Omental fat pad (tissue), 4 donors: ENCODE measurements around the gene NSG1. TPM values are rescaled to one million over a fixed set of nuclear protein-coding genes. Genes with fewer than 3 reads are reported as not detected.

ENCODE experiments used
- ATAC-seq: fragments of 150-250 bp; one replicate; pipeline ENCODE4 v1.9.1; 2016; ENCODE audit warnings: mild to moderate bottlenecking, moderate library complexity; ENCODE audit not compliant: low FRiP score
- DNase-seq: peaks from one replicate; pipeline ENCODE4 v3.0.0-alpha.2; 2019; ENCODE audit warnings: low spot score
- total RNA-seq, 4 donors: library from RNA; depleted of rRNA; stranded (reverse); fragments of >200 nt; gene quantifications; one replicate each; pipeline ENCODE4 v1.1.0, GENCODE V29; 2016
- TF ChIP-seq, protein P1 (sequence below), 3 donors: fragments of 450-650 bp; IDR thresholded peaks; one replicate each; pipeline ENCODE4 v1.5.1; 2016 to 2017; ENCODE audit warnings: antibody characterized with exemption in 3 of 3, mild to moderate bottlenecking in 3 of 3, moderate library complexity in 2 of 3

NSG1 gene
- total RNA-seq, 4 donors from 2014 or later, result 1.6 to 15.3 (median 6.3) TPM

DNA sequence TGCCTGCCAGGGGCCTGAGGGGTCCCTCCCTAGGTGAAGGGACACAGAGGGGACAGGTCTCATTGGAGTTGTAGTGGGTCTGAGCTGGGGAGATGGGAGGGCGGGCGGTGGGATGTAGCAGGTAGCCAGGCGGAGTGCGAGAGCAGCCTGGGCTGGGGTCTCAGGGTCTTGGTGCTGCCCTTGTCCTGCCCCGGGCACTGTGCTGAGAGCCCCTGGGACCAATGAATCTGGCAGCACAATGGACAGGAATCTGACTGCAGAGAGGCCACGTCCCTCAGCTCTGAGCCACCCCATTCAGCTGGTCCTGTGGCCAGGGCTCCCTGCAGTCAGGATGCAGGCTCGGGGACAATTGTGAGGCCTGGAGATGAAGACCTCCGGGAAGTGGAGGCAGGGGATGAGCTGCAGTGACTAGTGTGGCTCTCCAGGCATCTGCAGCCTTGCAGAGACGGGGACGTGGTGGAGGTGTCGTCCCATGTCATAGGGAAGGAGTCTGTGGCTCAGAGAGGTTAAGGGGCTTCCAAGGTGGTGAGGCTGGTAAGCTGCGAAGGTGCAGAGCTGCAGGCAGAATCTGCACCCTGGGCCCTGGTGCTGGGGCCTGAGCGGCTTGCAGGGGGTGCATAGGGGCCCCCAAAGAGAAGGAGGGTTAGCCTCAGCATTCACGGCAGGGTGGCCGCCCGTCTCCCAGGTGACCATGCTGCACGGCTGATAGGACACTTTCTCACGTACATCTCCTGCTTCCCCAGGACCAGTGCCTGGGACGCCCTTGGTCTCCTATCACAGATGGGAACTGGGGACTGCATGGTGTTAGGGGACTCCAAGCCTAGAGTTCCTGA, 20.6 kb downstream of the NSG1 start:
- TF ChIP-seq, protein P1, sequence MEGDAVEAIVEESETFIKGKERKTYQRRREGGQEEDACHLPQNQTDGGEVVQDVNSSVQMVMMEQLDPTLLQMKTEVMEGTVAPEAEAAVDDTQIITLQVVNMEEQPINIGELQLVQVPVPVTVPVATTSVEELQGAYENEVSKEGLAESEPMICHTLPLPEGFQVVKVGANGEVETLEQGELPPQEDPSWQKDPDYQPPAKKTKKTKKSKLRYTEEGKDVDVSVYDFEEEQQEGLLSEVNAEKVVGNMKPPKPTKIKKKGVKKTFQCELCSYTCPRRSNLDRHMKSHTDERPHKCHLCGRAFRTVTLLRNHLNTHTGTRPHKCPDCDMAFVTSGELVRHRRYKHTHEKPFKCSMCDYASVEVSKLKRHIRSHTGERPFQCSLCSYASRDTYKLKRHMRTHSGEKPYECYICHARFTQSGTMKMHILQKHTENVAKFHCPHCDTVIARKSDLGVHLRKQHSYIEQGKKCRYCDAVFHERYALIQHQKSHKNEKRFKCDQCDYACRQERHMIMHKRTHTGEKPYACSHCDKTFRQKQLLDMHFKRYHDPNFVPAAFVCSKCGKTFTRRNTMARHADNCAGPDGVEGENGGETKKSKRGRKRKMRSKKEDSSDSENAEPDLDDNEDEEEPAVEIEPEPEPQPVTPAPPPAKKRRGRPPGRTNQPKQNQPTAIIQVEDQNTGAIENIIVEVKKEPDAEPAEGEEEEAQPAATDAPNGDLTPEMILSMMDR (IDR thresholded peaks at IDR 0.05), result no peak
- ATAC-seq (no peak), DNase-seq (no peak)

DNA sequence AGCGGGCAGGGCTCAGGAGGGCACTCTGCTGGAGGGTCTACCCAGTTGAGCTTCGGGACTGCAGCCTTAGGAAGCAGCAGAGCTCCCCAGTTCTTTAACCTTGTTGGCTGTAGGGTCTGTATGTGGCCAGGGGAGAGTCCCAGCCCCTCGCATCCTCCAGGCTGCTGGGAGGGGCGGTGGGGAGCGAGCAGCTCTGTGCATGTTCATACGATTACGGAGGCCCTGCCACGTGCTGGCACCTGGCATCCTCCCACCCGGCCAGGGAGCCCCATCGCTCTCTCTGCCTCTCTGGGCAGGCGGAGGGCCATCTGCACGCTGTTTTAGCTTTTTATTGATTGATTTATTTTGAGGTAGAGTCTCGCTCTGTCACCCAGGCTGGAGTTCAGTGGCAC, 21.2 kb downstream of the NSG1 start:
- ATAC-seq, result no peak
- DNase-seq, result no peak

DNA sequence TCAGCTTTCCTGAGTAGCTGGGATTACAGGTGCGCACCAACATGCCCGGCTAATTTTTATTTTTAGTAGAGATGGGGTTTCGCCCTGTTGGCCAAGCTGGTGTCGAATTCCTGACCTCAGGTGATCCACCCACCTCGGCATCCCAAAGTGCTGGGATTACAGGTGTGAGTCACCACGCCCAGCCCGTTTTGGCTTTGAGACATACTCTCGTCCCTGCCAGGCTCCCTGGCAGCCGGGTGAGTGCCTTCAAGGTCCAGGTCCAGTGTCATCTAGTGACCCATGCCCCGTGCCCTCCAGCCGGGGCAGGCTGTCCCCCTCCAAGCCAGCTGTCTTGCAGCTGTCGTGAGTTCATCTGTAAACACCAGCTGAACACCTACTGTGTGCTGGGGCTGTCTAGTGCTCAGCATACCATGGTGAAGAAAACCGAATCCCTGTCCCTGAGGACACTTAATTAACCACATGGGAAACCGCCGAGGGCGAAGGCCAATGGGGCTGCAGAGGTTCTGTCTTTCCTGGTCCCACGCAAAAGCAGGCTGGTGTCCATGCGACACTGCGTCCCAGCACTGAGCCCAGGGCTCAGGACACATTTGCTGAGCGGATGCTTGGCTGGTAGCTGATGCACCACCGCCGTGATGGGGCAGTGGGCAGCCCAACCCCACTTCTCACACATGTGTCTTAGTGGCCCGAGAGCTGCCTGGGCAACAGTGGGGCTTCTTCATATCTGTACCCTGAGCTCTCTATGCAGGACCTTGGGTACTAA, 21.9 kb downstream of the NSG1 start:
- TF ChIP-seq, protein P1 (IDR thresholded peaks at IDR 0.05), result no peak
- DNase-seq (no peak), ATAC-seq (no peak)

More for the DNA sequence above, 21.2 kb downstream of the NSG1 start:
- TF ChIP-seq, protein P1 (IDR thresholded peaks at IDR 0.05), result no peak

DNA sequence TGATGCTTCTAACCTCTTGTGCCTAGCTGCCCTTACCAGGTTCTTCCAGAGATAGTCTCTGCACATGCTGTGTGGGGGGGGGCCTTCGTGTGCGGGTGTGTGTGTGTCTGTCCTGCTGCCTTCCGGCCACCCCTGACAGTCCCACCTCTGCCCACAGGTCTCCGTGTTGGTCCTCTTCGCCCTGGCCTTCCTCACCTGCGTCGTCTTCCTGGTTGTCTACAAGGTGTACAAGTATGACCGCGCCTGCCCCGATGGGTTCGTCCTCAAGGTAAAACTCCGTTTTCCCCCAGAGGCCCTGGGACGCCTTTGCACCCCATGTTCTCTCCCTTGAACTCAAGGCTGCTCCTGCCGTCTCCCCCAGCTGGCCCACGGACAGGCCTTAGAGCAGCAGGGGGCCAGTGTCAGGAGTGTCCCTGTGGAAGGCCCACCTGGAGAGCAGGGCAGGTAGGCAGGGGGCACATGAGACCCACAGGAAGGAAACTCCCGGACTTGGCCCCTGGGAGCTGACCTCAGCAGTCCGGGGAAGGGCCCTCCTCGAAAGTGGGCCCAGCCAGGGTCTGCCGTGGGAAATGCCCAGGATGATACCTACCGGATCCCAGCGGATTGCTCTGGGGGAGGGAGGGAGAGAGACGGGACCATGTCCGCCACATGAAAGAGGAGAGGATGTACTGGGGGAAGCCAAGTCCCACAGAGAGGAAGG, 22.7 kb downstream of the NSG1 start:
- ATAC-seq (no peak), DNase-seq (no peak)
- TF ChIP-seq, protein P1 (IDR thresholded peaks at IDR 0.05), result no peak

DNA sequence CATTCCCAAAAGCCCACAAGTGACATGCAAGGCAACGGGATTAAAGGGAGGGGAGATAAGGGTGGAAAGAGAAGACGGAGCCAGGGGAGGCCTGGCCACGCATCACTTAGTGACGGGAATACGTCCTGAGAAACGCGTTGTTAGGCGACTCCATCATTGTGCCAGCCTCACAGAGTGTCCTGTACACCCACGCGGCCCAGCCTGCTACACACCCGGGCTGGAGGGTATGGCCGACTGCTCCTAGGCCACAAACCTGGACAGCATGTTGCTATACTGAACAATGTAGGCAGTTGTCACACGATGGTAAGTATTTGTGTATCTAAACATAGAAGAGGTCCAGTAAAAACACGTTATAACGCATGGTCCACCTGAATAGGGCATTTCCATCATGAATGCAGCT, 23.4 kb downstream of the NSG1 start:
- TF ChIP-seq, protein P1 (IDR thresholded peaks at IDR 0.05), result no peak
- ATAC-seq, result no peak
- no peak for DNase-seq

DNA sequence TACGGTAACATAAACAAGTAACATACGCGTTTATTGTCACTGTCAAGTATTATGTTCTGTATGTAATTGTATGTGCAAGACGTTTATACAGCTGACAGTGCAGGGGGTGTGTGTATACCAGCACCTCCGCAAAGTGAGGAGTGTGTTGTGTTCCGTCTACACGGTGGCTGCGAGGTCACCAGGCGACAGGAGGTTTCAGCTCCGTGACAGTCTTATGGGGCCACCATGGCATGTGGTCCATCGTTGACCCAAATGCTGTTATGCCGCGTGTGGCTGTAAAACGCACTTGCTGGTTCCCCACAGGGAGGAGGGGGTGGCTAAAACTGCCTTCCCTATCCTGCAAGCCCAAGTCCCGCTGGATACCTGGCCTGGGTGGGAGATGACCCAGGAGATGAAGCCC, 25.0 kb downstream of the NSG1 start:
- ATAC-seq (no peak), DNase-seq (no peak)
- TF ChIP-seq, protein P1 (IDR thresholded peaks at IDR 0.05), result no peak
